Epithelial cell of esophagus (primary cell): ENCODE data around the gene TULP1.

Experiments
- DNase-seq: peaks from one replicate; pipeline ENCODE4 v3.0.0; 2010; ENCODE audit warnings: low read depth
- H3K4me3 ChIP-seq: 2 replicates; pipeline ENCODE4 v1.5.1; 2011; ENCODE audit warnings: mild to moderate bottlenecking, low read length, control low read depth
- TF ChIP-seq, protein P1 (sequence below): IDR thresholded peaks from 2 replicates; pipeline ENCODE4 v1.5.1; 2011; ENCODE audit warnings: low read depth, mild to moderate bottlenecking, low read length, control low read depth, inconsistent platforms; ENCODE audit not compliant: insufficient read depth; ENCODE audit errors: missing control alignments

TULP1 gene

DNA sequence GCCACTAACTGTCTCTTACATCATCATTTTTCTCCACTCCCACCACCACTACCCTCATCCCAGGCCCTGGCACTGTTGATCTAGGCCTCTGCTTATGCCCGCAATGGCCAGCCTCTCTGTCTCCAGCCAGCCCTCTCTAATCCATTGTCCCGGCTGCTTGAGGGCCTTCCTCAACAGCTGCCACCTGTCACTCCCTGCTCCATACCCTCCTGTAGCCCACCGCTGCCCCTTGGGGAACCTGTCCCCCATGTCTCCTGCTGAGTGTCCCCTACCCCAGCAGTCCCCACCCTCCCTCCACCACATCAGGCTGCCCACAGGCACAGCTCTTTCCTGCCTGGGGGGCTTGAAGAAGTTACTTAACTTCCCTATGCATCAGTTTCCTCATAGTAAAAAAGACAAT lies 29.2 kb downstream of the TULP1 start:
- no peak overlapping the region for H3K4me3 ChIP-seq
- DNase-seq, result no peak
- TF ChIP-seq, protein P1, sequence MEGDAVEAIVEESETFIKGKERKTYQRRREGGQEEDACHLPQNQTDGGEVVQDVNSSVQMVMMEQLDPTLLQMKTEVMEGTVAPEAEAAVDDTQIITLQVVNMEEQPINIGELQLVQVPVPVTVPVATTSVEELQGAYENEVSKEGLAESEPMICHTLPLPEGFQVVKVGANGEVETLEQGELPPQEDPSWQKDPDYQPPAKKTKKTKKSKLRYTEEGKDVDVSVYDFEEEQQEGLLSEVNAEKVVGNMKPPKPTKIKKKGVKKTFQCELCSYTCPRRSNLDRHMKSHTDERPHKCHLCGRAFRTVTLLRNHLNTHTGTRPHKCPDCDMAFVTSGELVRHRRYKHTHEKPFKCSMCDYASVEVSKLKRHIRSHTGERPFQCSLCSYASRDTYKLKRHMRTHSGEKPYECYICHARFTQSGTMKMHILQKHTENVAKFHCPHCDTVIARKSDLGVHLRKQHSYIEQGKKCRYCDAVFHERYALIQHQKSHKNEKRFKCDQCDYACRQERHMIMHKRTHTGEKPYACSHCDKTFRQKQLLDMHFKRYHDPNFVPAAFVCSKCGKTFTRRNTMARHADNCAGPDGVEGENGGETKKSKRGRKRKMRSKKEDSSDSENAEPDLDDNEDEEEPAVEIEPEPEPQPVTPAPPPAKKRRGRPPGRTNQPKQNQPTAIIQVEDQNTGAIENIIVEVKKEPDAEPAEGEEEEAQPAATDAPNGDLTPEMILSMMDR, result no peak

DNA sequence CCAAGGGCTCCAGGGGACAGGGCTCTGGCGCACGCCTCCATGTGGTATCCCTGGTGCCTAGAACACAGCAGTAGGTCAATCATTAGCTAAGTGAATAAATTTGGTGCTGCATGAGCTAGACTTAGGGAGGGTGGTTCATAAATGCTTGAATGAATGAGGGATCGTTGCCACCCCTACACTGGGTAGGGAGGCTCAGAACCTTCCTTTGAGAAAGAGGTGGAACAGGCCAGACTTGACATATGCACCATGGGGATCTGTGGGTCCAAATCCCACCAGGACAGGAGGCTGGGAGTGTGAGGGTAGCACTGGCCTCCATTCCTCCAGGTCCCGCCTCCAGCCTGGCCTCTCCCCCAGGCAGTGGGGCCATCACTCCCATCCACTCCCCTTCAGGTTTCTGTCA lies 29.6 kb downstream of the TULP1 start:
- DNase-seq, result no peak
- TF ChIP-seq, protein P1, result no peak
- no peak overlapping the region for H3K4me3 ChIP-seq

DNA sequence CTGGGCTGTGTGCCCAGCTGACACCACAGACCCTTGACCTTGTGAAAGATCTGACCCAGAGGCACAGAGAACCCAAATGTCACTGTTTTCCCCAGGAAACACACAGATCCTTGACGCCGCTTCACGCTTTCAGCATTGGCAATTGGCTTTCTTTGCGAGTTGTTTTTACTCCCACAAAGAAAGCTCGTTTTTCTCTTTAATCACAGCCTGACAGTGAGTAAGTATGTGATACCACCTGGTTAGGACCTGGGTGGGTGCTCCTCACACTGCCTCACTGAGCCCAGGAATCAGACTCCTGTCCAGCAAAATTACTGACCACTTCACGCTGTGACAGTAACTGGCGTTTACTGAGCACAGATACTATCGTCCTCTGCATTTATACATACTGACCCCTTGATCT lies 31.5 kb downstream of the TULP1 start:
- H3K4me3 ChIP-seq, result no peak overlapping the region
- TF ChIP-seq, protein P1, result no peak
- DNase-seq, result no peak

DNA sequence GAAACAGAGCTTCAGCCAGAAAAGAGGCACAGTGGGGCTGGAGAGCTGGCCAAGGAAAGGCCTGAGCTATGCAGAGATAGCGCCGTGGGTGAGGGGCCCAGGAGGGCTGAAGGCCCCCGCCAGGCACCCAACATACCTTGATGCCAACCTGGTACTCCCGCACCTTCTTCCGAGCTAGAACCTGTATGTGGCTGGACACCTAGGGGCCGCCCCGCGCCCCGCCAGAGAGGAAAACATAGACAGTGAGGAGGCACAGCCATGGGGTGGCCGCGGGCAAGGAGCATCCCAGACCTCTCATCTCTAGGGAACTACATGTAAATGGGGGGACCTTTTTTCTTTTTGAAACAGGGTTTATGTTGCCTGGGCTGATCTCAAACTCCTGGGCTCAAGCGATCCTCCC lies 32.5 kb downstream of the TULP1 start:
- TF ChIP-seq, protein P1, result no peak

DNA sequence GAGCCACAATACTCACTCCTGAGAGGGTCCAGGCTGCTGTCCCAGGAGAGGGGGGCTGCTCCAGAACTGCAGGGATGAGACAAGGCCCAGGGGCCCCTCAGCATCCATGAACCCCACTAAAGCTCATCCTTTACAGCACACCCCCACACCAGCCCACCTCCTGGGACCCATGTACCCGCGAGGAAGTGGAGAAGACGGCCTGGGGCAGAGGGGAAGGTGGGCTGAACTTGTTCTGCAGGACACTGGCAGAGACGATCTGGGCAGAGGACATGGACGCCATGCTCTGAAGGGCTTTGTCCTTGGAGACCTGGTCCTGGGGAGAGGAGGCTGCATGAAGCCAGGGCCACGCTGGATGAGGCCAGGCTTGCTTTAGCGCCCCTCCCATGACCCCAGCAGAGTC lies 34.4 kb downstream of the TULP1 start:
- no peak for DNase-seq
- H3K4me3 ChIP-seq, result no peak overlapping the region
- TF ChIP-seq, protein P1, result no peak

More for the DNA sequence above, 32.5 kb downstream of the TULP1 start:
- H3K4me3 ChIP-seq, result no peak overlapping the region
- no peak for DNase-seq

DNA sequence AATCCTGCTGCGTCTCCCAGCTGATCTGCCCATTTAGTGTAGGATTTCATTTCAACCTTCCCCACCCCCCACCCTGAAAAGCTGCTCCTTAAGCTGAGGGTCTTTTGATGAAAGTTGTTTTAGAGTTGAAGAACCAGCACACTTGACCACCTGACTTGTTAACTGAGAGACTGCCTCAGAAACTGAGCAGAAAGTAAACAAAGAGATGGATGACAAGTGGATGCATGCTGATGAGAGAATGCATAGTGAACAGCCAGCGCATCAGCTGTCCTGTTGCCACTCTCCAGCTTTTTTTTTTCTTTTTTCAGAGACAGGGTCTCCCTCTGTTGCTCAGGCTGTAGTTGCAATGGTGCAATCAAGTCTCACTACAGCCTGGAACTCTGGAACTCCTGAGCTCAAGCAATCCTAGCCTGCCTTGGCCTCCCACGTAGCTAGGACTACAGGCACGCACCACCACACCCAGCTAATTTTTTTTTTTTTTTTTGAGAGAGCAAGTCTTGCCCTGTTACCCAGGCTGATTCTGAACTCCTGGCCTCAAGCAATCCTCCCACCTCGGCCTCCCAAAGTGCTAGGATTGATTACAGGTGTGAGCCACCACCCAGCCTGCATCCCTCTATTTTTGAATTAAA lies 35.0 kb downstream of the TULP1 start:
- H3K4me3 ChIP-seq, result no peak overlapping the region
- peak; percentile 28 for DNase-seq
- TF ChIP-seq, protein P1, result no peak

DNA sequence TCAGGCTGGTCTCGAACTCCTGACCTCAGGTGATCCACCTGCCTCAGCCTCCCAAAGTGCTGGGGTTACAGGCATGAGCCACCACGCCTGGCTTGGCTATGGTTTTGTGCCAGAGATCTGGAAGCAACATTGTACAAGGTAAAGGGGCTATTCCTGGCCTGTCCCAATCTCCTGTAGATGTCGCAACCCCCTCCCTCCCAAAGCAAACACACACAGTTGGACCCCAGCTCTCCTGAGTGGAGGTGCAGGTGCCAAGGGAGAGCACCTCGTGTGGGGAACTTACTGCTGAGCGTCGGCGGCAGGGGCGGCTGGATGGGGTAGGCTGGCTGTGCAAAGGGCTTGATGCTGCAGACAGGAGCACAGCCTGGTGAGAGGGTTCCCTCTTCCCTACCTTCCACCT lies 35.7 kb downstream of the TULP1 start:
- H3K4me3 ChIP-seq, result no peak overlapping the region
- TF ChIP-seq, protein P1, result no peak
- no peak for DNase-seq
